ENCODE data around the gene PACS1. TPM values are rescaled to one million over a fixed set of nuclear protein-coding genes. Genes with fewer than 3 reads are reported as not detected.

The PACS1 gene
- total RNA-seq, 4 donors from 2014 or later: 32.0 to 62.7 (median 51.8) TPM

- Histone ChIP-seq H3K27ac (no peak overlapping the region), H3K4me3 (no peak overlapping the region), H3K36me3 (peaks cover 0 to 35% (median 0%) of the 10 kb centered on the region in 3 donors), H3K27me3 (peaks cover 0 to 3% of the 10 kb centered on the region in 2 donors), H3K4me1 (peaks cover 0 to 51% (median 16%) of the 10 kb centered on the region in 4 donors), H3K9me3 (no peaks in the 10 kb centered on the region)
- TF ChIP-seq EP300 (IDR thresholded peaks at IDR 0.05): no peak
- TF ChIP-seq POLR2A (IDR thresholded peaks at IDR 0.05): no peak
- TF ChIP-seq, protein P1, sequence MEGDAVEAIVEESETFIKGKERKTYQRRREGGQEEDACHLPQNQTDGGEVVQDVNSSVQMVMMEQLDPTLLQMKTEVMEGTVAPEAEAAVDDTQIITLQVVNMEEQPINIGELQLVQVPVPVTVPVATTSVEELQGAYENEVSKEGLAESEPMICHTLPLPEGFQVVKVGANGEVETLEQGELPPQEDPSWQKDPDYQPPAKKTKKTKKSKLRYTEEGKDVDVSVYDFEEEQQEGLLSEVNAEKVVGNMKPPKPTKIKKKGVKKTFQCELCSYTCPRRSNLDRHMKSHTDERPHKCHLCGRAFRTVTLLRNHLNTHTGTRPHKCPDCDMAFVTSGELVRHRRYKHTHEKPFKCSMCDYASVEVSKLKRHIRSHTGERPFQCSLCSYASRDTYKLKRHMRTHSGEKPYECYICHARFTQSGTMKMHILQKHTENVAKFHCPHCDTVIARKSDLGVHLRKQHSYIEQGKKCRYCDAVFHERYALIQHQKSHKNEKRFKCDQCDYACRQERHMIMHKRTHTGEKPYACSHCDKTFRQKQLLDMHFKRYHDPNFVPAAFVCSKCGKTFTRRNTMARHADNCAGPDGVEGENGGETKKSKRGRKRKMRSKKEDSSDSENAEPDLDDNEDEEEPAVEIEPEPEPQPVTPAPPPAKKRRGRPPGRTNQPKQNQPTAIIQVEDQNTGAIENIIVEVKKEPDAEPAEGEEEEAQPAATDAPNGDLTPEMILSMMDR (IDR thresholded peaks at IDR 0.05): no peak
- WGBS, 2 donors: 26 to 65% methylated on average over 5 to 20 of the region's 20 CpGs
- DNase-seq (ENCODE audit: low spot score in 2 of 2): no peak
Measured at GRCh38 chr11:66281776-66282467, 211.8 kb downstream of the PACS1 start.

- no peaks in the 10 kb centered on the region for H3K9me3 ChIP-seq
- H3K4me1 ChIP-seq: peaks cover 0 to 52% (median 17%) of the 10 kb centered on the region in 4 donors
- peak overlapping the region in 2 of 4 donors; percentile 52 to 65 for H3K27ac ChIP-seq
Measured at GRCh38 chr11:66282468-66283455, 212.7 kb downstream of the PACS1 start.

DNA sequence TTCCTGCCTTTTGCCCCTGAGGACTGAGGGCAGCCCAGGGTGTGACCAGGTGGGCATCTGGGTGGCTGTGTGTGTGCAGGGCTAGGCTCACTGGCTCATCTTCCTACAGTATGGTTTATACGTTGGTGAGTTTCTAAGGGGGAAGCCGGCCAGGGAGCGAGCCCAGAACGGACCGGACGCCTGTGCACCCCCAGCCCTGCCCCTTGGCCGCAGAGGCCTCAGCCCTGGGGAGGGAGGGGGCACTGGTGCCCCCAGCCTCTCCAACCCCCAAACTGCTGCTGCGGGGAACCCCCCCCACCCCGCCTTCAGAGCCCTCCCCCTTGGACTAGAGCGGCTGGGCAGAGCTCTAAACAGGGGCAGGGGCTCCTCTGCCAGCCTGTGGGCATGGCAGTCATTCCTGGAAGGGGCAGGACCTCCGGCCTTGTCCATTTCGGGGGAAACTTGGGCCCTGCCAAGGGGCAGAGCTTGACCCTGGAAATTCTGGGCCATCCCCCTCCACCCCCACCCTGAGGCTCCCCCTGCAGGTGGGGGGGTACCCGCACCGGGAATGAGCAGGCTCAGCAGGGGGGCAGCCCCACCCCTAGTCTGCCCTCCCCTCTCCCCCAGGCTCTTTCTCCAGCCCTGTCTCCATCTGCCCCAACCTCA lies 213.5 kb downstream of the PACS1 start:
- Histone ChIP-seq H3K36me3 (peaks cover 0 to 33% (median 0%) of the 10 kb centered on the region in 3 donors), H3K27me3 (peaks cover 0 to 3% of the 10 kb centered on the region in 2 donors), H3K4me3 (no peak overlapping the region), H3K4me1 (peaks cover 0 to 53% (median 20%) of the 10 kb centered on the region in 4 donors), H3K27ac (no peak overlapping the region), H3K9me3 (no peaks in the 10 kb centered on the region)
- 63 to 78% methylated on average over 10 to 14 of the region's 14 CpGs for WGBS, 2 donors
- no peak for DNase-seq (ENCODE audit: low spot score in 2 of 2)
- TF ChIP-seq POLR2A (IDR thresholded peaks at IDR 0.05) (no peak), EP300 (IDR thresholded peaks at IDR 0.05) (no peak)
- TF ChIP-seq, protein P1 (IDR thresholded peaks at IDR 0.05): no peak

More at GRCh38 chr11:66282468-66283455, 212.7 kb downstream of the PACS1 start:
- Histone ChIP-seq H3K27me3 (peaks cover 0 to 3% of the 10 kb centered on the region in 2 donors), H3K4me3 (no peak overlapping the region), H3K36me3 (peaks cover 0 to 33% (median 0%) of the 10 kb centered on the region in 3 donors)
- peak; percentile 96 to 98 for DNase-seq (ENCODE audit: low spot score in 2 of 2)
- no peak for TF ChIP-seq POLR2A (IDR thresholded peaks at IDR 0.05)
- TF ChIP-seq, protein P1 (IDR thresholded peaks at IDR 0.05): peak; percentile 97 to 99 (median 98)
- TF ChIP-seq EP300 (IDR thresholded peaks at IDR 0.05): peak; percentile 14 to 73
- WGBS, 2 donors: 10 to 17% methylated on average over 25 to 33 of the region's 35 CpGs

GRCh38 chr11:66284526-66285078 lies 214.5 kb downstream of the PACS1 start:
- Histone ChIP-seq H3K4me3 (no peak overlapping the region), H3K36me3 (peaks cover 0 to 33% (median 0%) of the 10 kb centered on the region in 3 donors), H3K9me3 (no peaks in the 10 kb centered on the region), H3K27ac (no peak overlapping the region), H3K27me3 (no peaks in the 10 kb centered on the region), H3K4me1 (peaks cover 0 to 54% (median 21%) of the 10 kb centered on the region in 4 donors)
- no peak for DNase-seq (ENCODE audit: low spot score in 2 of 2)
- 85 to 91% methylated on average over 16 of the region's 16 CpGs for WGBS, 2 donors
- TF ChIP-seq POLR2A (IDR thresholded peaks at IDR 0.05) (no peak), EP300 (IDR thresholded peaks at IDR 0.05) (no peak)
- TF ChIP-seq, protein P1 (IDR thresholded peaks at IDR 0.05): no peak
